HL-60 (cell line): ENCODE results near the gene P3H3.

ENCODE experiments used
- DNase-seq, 2 experiments: peaks; one replicate each; pipeline ENCODE4 v3.0.0-alpha.2; 2010 to 2020; ENCODE audit warnings: low read depth in 1 of 2, low spot score in 1 of 2
- H3K27ac ChIP-seq: fragments of 250-450 bp; sonication (Bioruptor Pico); replicated peaks from 2 replicates; pipeline ENCODE4 v1.5.1; 2020; ENCODE audit warnings: mild to moderate bottlenecking, moderate library complexity
- H3K27me3 ChIP-seq: fragments of 250-450 bp; sonication (Bioruptor Pico); 2 replicates; pipeline ENCODE4 v1.5.1; 2021; ENCODE audit warnings: mild to moderate bottlenecking, moderate library complexity; ENCODE audit not compliant: insufficient read depth, poor library complexity, severe bottlenecking
- H3K4me3 ChIP-seq: replicated peaks from 2 replicates; pipeline ENCODE4 v1.5.1; 2011; ENCODE audit warnings: mild to moderate bottlenecking, control low read depth, low read length; ENCODE audit not compliant: insufficient read depth
- GABPA ChIP-seq: IDR thresholded peaks from 2 replicates; pipeline ENCODE4 v1.6.1; 2012; ENCODE audit warnings: low read depth
- POLR2AphosphoS5 ChIP-seq: IDR thresholded peaks from 2 replicates; pipeline ENCODE4 v1.6.1; 2012; ENCODE audit warnings: low read depth
- REST ChIP-seq: IDR thresholded peaks from 2 replicates; pipeline ENCODE4 v1.6.1; 2012; ENCODE audit warnings: low read depth; ENCODE audit not compliant: insufficient replicate concordance
- SPI1 ChIP-seq: IDR thresholded peaks from 2 replicates; pipeline ENCODE4 v1.6.1; 2012; ENCODE audit warnings: low read depth, mild to moderate bottlenecking, borderline replicate concordance
- TF ChIP-seq, protein P1 (sequence below): IDR thresholded peaks from one replicate; pipeline ENCODE4 v1.5.1; 2011; ENCODE audit warnings: low read length, control low read depth, inconsistent platforms; ENCODE audit not compliant: insufficient read depth

Gene P3H3

DNA sequence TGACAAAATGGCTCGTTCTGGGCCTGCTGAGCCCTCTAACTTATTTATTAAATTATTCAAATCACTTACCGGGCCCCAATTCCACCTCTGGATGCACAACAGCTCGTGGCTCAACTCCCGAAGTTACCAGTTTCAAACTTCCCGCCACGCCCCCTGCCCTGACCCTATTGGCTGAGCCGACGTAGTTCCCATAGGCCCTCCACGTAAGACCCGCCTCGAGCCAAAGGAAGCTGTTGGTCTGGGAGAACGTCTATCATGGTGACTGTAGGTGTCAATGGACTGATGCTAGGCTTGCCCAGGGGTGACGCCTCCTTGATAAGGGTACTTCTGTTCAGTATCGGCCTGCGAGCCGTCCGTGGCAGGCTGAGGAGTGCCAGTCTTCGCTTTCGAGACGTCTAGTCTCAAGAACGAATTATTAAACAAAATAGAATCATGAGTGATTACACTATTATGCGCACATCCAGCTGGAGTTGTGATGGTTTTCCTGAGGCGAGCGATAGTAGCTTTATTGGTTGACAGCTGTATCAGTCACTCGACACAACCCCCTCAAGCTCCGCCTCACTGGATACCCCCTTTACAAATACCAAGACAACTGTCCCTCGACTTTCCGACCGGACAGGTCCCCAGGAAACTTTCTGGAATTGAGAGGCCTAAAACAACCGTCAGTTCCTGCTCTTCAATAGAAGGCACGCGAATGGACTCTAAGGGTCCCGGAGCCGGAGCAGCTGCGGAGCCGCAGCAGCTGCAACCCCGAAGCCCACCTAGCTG is 23.1 kb downstream of the P3H3 start, which contains the start of gene CDCA3:
TSS of gene CDCA3 (minus strand) at position 134 of the 768 bp plus-strand sequence. CDS start 334 bp downstream, outside the sequence.
- DNase-seq = peak; percentile 98 to 99
- TF ChIP-seq GABPA (no peak), SPI1 (no peak), POLR2AphosphoS5 (peak; percentile 91), REST (no peak)
- TF ChIP-seq, protein P1, sequence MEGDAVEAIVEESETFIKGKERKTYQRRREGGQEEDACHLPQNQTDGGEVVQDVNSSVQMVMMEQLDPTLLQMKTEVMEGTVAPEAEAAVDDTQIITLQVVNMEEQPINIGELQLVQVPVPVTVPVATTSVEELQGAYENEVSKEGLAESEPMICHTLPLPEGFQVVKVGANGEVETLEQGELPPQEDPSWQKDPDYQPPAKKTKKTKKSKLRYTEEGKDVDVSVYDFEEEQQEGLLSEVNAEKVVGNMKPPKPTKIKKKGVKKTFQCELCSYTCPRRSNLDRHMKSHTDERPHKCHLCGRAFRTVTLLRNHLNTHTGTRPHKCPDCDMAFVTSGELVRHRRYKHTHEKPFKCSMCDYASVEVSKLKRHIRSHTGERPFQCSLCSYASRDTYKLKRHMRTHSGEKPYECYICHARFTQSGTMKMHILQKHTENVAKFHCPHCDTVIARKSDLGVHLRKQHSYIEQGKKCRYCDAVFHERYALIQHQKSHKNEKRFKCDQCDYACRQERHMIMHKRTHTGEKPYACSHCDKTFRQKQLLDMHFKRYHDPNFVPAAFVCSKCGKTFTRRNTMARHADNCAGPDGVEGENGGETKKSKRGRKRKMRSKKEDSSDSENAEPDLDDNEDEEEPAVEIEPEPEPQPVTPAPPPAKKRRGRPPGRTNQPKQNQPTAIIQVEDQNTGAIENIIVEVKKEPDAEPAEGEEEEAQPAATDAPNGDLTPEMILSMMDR = no peak
- H3K27me3 ChIP-seq = no peaks in the 10 kb centered on the region
- H3K4me3 ChIP-seq = peak within 1 kb of the TSS; percentile 83
- peak within 1 kb of the TSS; percentile 93 for H3K27ac ChIP-seq

GRCh38 chr12:6851921-6852650 is 23.9 kb downstream of the P3H3 start, which contains the start of gene USP5:
Gene USP5 (plus strand): TSS chr12:6852150. CDS start chr12:6852180, 30 bp downstream.
- H3K27me3 ChIP-seq = no peaks in the 10 kb centered on the region
- peak within 1 kb of the TSS; percentile 83 for H3K4me3 ChIP-seq
- peak within 1 kb of the TSS; percentile 93 for H3K27ac ChIP-seq
- peak; percentile 96 for TF ChIP-seq GABPA
- TF ChIP-seq REST = no peak
- TF ChIP-seq POLR2AphosphoS5 = peak; percentile 45; the same call in 1 of the 2 replicates
- TF ChIP-seq SPI1 = peak; percentile 6; the same call in 1 of the 2 replicates
- peak; percentile 99 to 100 for DNase-seq

DNA sequence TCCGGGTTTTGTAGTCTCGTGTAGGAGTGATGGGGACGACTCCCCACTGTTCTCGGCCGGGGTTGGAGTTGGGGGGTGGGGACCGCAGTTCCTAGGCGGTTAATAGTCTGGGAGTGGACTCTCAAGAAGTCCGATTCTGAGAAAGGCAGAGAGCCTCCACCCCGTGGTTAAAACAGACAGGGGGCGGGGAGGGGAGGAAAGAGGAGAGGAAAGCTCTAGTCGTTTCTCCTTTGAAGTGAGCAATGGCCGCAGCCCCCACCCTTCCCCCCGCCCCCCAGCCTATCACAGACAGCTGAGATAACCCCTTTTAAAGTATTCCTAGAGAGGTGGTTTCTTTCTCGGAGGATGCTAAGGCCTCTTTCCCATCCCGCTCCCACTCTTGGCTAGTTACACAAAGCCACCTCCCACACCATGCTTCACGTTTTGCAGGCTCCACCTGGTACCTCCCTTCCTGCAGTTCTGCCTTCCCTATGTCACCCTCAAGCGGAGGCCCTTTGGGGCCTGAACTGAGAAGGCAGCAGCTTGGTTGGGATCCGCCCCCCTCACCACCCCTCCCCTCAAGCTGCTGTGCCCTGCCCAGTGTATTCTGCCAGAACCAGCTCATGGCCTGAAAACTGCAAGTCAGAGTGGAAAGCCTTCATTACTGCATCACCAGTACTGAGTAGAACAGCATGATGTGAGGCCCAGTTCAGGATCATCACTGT is 24.6 kb downstream of the P3H3 start:
- Histone ChIP-seq H3K4me3 (peak overlapping the region; percentile 65), H3K27ac (peak overlapping the region; percentile 49), H3K27me3 (no peaks in the 10 kb centered on the region)
- DNase-seq = peak in 1 of 2 experiments; percentile 49
- TF ChIP-seq GABPA = no peak

DNA sequence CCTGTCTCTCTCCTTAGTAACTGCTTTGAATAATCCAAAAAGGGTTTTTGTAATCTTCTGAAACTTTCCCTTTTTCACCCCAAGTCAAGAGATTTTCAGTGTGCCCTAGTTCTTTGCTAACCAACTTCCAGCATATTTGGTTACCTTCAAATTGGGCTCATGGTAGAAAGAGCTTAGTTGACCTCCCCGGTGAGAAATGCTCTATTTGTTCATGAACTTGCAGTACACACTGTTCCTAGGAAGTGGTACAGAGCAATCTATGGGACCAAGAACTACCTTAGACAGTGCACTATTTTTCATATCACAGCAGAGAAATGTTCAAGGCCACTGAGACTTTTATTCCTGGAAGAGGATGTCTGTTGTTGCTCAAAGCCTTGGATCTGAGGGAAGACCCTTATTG is 25.4 kb downstream of the P3H3 start:
- DNase-seq = no peak
- no peaks in the 10 kb centered on the region for H3K27me3 ChIP-seq
- no peak overlapping the region for H3K27ac ChIP-seq
- no peak overlapping the region for H3K4me3 ChIP-seq
- TF ChIP-seq POLR2AphosphoS5 (no peak), REST (no peak), SPI1 (no peak), GABPA (no peak)
- TF ChIP-seq, protein P1 = no peak
